Uterus (tissue), 2 donors: ENCODE results near the gene PEAK1.

Experiments
- POLR2A ChIP-seq, 2 donors: fragments of 450-650 bp; IDR thresholded peaks; one replicate each; pipeline ENCODE4 v1.6.1; 2016; ENCODE audit warnings: antibody characterized with exemption in 2 of 2, mild to moderate bottlenecking in 1 of 2, moderate library complexity in 1 of 2
- TF ChIP-seq, protein P1 (sequence below), 4 experiments: fragments of 200-600 bp in 2 of 4; fragments of 450-650 bp in 2 of 4; sonication (generic) in 2 of 4; IDR thresholded peaks; one replicate each; pipeline ENCODE4 v1.5.1; 2016 to 2019; ENCODE audit warnings: antibody characterized with exemption in 4 of 4, mild to moderate bottlenecking in 2 of 4, moderate library complexity in 1 of 4

DNA sequence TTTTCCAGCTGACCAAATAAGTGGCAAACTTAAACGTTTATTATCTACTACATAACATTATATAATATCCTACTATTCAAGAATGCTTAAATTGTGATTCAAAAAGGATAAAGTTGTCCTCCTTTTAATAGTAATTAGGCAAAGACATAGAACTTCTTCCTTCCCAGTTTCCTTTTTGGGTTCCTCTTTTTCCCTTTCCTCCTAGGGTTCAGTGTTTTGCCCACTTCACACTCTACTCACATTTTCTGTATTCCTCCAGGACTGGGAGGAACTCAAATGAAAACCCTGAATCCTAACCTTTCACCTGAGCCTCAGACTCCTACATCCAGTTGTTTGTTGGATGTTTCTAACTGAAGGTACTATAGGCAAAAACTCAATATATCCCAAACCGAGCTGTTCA, 132.5 kb downstream of the PEAK1 start:
- TF ChIP-seq, protein P1, sequence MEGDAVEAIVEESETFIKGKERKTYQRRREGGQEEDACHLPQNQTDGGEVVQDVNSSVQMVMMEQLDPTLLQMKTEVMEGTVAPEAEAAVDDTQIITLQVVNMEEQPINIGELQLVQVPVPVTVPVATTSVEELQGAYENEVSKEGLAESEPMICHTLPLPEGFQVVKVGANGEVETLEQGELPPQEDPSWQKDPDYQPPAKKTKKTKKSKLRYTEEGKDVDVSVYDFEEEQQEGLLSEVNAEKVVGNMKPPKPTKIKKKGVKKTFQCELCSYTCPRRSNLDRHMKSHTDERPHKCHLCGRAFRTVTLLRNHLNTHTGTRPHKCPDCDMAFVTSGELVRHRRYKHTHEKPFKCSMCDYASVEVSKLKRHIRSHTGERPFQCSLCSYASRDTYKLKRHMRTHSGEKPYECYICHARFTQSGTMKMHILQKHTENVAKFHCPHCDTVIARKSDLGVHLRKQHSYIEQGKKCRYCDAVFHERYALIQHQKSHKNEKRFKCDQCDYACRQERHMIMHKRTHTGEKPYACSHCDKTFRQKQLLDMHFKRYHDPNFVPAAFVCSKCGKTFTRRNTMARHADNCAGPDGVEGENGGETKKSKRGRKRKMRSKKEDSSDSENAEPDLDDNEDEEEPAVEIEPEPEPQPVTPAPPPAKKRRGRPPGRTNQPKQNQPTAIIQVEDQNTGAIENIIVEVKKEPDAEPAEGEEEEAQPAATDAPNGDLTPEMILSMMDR (IDR thresholded peaks at IDR 0.05): no peak
- no peak for TF ChIP-seq POLR2A (IDR thresholded peaks at IDR 0.05)
